ENCODE data around the gene MCOLN2.
"Not testable (repeated sequence)": the region's sequence is repeated elsewhere in the genome, so short reads cannot be mapped to it uniquely, and the experiment has no call there.

MCOLN2 gene
- 1.3 to 281 (median 5.0) reads per million in 17 experiments for total RNA-seq

DNA sequence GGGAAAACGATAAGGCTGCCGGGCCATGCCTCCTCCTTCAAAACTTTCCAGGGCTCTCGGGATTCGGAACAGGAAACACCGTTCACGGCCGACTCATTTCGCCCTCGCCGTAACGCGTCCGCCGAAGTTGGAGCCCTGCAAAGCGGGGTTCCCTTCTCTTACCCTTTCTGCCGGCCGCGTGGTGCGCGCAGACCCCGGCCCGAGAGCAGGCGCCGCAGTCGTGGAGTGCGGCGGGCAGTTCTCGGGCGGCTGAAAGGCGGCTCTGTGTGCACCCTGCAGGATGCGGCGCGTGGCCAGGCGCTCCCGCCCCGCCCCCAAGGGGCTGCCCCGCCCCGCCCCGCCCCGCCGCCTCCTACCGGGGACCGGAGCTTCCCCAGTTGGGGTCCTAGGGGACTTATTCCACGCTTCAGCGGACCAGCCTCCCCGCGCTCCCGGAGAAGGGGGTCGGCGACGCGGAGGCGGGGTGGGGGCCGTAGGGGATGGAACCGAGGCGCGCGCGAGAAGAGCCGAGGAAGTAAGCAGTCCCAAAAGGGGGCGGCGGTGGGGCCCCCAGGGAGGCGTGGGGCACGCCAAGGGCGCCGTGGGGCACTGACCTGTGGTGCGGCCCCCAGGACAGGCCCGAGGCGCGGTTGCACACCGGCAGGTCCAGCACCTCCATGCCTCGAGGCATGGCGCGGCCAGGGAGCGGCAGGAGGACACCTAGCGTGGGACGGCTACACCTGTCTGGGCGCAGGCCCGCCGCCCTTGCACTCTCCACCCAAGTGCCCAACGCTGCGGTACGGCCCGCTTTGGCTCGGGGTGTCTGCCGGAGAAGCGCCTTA, at the start of gene MCOLN2:
Gene MCOLN2 (minus strand): TSS at position 268 of the 821 bp plus-strand sequence. CDS start 241 bp downstream, at position 27.
- peak; percentile 26 to 84 (median 52) for DNase-seq

DNA sequence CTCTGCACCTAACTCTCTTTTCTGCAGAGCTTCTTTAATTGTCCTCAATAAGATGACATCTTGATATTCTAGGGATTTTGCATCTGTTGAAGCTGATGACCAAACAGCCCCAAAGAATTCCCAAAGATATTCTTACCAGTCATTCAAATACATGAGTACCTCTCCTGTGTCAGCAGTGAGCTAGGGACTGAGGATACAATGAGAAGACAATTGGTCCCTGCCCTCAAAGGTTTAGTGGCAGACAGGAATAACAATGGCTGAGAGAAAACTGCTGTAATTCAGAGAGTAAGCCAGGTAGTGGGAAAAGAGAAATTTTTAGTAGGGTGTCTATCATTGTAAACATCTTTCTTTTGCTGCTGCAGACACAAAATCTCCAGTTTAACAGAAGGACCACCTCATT, 45.5 kb upstream of the MCOLN2 start:
- DNase-seq, result no peak

- DNase-seq, result no peak
These were observed 44.9 kb upstream of the MCOLN2 start for GRCh38 chr1:85041793-85042192.

DNA sequence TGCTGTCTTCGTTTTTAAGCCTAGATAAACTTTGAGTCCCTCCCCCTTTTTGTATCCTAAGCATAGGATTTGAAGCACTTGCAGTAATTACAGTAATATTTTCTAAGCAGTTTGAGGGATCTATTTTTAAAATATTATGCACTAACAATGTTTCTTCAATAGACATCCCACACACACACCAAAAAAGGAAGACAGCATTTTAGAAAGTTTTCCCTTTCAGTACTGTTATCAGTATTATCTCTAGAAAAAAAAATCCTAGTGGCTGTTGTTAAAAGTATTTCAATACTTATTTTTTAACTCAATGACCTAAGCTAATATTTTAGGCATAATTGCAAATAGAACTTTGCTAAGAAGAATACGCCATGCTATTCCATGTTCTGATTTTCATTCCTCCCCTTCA, 36.3 kb upstream of the MCOLN2 start:
- no peak for DNase-seq

DNA sequence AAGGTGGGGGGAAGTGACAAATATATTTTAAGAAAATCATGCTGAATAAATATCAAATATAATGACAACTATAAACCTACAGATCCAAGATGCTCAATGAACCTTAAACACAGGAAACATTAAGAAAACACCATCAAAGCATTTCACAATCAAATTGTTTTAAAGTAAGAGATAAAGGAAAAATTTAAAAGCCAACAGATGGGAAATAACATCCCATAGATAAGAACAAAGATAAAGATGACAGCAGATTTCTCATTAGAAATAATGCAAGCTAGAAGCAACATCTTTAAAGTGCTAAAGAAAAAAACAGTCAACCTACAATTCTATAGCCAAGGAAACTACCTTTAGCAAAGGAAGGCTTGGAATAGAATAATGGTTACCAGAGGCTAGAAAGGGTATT, 33.6 kb upstream of the MCOLN2 start:
- DNase-seq, result no peak

GRCh38 chr1:85028151-85028550, 31.2 kb upstream of the MCOLN2 start:
- DNase-seq, result no peak

GRCh38 chr1:85027242-85027983, 30.5 kb upstream of the MCOLN2 start:
- DNase-seq, result peak in 3 of 4 experiments; percentile 8 to 47 (median 37)

DNA sequence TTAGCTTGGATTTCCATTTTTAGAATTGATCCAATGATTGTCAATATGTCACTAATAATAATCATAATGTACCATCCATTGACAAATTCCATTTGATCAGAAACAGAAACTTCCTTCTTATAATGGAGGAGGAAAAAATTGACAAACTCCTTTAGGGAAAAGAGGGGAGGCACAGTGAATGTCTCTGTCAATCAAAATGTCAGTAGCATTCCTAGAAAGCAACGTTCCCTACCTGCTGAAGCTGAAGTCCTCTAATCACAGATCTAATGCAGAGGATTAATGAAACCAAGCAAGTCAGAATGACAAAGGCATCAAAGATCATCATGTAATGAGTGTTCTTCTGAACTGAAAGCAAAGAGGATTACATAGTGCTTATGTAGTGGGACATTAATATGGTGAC, 29.0 kb upstream of the MCOLN2 start:
- no peak for DNase-seq

DNA sequence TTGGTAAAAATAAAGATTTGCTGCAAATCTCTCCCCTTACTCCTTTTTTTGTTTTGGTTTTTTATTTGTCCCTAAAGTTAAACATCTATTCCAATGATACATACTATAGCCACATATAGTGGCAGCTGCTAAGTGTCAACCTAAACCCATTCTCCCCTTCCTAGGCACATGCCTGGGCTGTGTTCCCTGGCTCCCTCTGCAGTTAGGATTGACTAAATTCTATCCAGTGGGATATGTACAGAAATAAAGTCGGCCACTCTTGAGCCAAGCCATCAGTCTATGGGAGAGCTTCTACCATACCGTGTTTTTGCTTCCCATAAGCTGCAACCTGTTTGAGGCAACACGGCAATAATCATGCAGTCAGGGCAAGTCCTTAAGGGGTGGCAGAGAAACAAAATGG, 27.8 kb upstream of the MCOLN2 start:
- peak in 1 of 4 experiments; percentile 5 for DNase-seq

GRCh38 chr1:85022700-85023099, 25.8 kb upstream of the MCOLN2 start:
- DNase-seq, result no peak

- no peak for DNase-seq
These were observed 23.1 kb upstream of the MCOLN2 start for GRCh38 chr1:85019994-85020393.

DNA sequence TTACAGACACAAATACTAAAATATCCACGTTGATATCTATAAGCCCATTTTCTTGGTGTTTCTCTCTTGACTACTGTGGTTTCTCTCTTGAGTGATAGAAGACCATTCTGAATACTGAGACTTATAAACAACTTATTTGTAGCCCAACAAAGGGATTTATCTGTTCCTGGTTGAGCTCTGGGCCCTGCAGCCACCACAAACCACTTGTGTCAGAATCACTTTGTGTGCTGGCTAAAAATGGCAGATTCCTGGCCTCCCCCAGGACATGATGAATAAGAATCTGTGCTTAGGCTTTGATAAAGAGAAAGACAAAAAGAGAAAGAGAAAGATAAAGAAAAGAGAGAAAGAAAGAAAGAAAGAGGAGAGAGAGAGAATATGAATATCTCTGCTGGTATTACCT, 18.9 kb upstream of the MCOLN2 start:
- DNase-seq, result no peak

DNA sequence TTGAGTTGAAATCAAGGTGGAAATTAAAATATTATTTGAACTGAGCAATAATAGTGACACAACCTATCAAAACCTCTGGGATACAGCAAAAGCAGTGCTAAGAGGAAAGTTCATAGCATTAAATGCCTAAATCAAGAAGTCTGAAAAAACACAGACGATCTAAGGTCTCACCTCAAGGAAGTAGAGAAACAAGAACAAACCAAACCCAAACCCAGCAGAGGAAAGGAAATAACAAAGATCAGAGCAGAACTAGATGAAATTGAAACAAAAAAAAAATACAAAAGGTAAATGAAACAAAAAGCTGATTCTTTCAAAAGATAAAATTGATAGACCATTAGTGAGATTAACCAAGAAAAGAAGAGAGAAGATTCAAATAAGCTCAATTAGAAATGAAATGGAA, 8.7 kb upstream of the MCOLN2 start:
- not testable (repeated sequence) for DNase-seq

DNA sequence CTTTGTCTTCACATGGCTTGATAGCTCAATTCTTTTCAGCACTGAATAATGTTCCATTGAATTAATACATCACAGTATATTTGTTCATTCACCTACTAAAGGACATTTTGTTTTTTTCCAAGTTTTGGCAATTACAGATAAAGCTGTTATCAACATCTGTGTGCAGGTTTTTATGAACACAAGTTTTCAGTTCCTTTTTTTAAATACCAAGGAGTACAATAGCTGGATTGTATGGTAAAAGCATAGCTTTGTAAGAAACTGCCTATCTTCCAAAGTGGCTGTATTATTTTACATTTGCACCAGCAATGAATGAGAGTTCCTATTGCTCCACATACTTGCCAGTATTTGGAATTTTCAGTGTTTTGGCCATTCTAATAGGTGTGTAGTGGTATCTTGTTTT, 4.8 kb upstream of the MCOLN2 start:
- DNase-seq, result no peak

DNA sequence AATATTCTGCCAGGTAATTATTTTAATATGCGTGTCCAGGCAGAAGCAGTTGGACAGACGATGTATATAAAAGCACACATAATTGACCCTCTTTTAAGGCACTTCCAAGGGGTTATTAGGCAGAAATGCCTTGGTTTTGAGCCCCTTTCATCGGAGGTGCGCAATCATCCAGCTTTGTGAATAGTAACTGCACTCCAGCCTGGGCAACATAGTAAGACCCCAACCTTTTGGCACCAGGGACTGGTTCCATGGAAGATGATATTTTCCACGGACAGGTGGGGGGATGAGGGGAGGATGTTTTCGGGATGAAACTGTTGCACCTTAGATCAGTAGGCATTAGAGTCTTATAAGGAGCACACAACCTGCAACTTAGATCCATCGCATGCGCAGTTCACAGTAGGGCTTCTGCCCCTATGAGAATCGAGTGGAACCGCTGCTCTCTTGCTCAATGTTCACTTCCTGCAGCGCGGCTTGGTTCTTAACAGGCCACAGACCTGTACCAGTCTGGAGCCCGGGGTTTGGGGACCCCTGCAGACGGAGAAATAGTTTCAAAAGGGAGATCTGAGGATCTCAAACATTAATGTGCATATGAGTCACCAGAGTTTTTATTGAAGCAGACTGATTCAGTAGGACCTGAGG, 1.8 kb upstream of the MCOLN2 start:
- DNase-seq, result peak in 3 of 4 experiments; percentile 44 to 46 (median 45)

- peak in 3 of 4 experiments; percentile 22 to 30 (median 24) for DNase-seq
These were observed 1.0 kb upstream of the MCOLN2 start for GRCh38 chr1:84997667-84998600.

GRCh38 chr1:84995484-84996334, 1.2 kb downstream of the MCOLN2 start:
- peak in 3 of 4 experiments; percentile 18 to 61 (median 40) for DNase-seq

DNA sequence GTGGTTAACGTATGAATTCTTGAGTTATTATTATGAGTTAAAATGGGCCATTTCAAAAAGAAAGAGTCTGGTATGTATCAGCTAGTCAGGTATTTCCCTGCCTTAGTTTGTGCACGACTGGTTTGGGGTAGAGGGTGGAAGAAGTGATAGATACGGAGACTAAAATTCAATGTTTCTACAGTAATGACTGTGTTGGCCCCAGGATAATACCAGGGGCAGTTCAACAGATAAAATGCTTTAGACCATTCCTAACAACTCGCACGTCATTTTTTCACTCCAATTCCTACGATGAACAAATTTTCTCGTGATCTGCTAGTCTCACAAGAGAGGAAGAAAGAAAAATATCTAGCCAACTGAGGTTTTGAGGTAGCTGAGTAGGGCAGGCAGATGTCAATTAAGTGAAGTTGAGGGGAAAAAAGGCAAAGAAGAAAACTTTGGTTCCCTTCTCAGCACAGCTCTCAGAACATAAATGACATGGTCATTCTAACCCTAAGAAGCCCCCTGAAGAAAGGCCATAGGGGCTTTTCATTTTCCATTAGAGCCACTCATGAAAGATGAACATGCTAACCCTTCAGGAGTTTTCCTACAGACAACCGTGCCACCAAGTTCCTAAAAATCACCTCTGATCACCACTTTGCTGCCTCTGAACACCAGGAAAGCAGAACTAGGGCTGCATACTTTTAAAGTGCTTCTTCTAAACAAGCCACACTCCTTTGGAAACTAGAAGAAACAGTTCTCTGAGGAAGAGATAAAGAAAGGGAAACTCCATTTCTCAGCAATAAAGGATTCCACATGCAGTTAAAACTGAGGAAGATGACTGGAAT, 5.6 kb downstream of the MCOLN2 start:
- peak; percentile 44 to 75 (median 65) for DNase-seq

DNA sequence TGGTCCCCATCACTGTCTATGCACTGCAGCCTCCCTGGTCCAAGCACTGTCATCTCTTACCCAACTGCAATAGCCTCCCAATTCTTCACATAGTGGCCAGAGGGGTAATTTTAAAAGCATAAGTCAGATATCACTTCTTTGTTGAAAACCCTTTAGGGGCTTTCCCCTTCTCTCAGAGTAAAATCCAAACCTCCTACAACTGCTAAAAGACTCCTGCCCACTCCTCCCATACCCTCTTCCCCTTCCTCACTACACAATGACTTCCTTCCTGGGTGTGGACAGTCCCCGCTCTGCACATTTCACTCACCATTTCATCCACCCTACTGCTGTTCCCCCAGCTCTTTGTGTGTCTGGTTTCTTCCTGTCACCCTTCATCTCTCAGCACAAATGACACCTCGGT, 8.3 kb downstream of the MCOLN2 start:
- DNase-seq, result peak in 3 of 4 experiments; percentile 38 to 59 (median 48)

DNA sequence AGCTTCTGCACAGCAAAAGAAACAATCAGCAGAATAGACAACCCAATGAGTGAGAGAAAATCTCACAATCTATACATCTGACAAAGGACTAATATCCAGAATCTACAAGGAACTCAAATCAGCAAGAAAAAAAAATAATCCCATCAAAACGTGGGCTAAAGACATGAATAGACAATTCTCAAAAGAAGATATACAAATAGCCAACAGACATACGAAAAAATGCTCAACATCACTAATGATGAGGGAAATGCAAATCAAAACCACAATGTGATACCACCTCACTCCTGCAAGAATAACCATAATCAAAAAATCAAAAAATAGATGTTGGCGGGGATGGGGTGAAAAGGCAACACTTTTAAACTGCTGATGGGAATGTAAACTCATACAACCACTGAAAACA, 10.4 kb downstream of the MCOLN2 start:
- DNase-seq, result not testable (repeated sequence)
